Naive thymus-derived CD8-positive, alpha-beta T cell (primary cell): ENCODE data around the gene SCN8A. TPM values are rescaled to one million over a fixed set of nuclear protein-coding genes. Genes with fewer than 3 reads are reported as not detected.

Source experiments
- ATAC-seq, 2 donors: fragments of 150-1000 bp; cut with Tn5 transposase in 1 of 2; sonication (Bioruptor Pico), chemical (Tn5 transposase) in 1 of 2; 1 replicate in 1 of 2; 2 replicates in 1 of 2; pipeline ENCODE4 v1.10.0; 2021; ENCODE audit warnings: mild to moderate bottlenecking in 2 of 2, moderate library complexity in 2 of 2
- POLR2A ChIA-PET: fragments of 350-600 bp; sonication (Branson Sonifier 250); formaldehyde crosslinking; loops from one replicate; lab custom pipeline; 2021; ENCODE audit warnings: antibody characterized with exemption; lab: Charles Lee
- DNase-seq, 10 donors: peaks; one replicate each; pipeline versions ENCODE4 v3.0.0 to v3.0.0-alpha.2; 2020 to 2022
- H3K27ac Mint-ChIP-seq, 10 donors: one replicate each; pipeline ENCODE4 v1.8.0; 2020 to 2022; ENCODE audit warnings: mild to moderate bottlenecking in 10 of 10, mixed read lengths in 10 of 10, moderate library complexity in 4 of 10, inconsistent platforms in 1 of 10
- H3K27me3 Mint-ChIP-seq, 5 donors: one replicate each; pipeline ENCODE4 v1.8.0; 2021 to 2022; ENCODE audit warnings: mixed read lengths in 5 of 5
- H3K36me3 Mint-ChIP-seq, 3 donors: one replicate each; pipeline ENCODE4 v1.8.0; 2020 to 2022; ENCODE audit warnings: mixed read lengths in 3 of 3, mild to moderate bottlenecking in 2 of 3, inconsistent platforms in 1 of 3
- H3K4me1 Mint-ChIP-seq, 4 donors: one replicate each; pipeline ENCODE4 v1.8.0; 2021 to 2022; ENCODE audit warnings: mixed read lengths in 4 of 4
- H3K4me3 Mint-ChIP-seq, 10 donors: one replicate each; pipeline ENCODE4 v1.8.0; 2020 to 2022; ENCODE audit warnings: mild to moderate bottlenecking in 10 of 10, mixed read lengths in 10 of 10, moderate library complexity in 6 of 10, inconsistent platforms in 1 of 10
- H3K9me3 Mint-ChIP-seq, 9 donors: one replicate each; pipeline ENCODE4 v1.8.0; 2020 to 2022; ENCODE audit warnings: mixed read lengths in 9 of 9, mild to moderate bottlenecking in 3 of 9, inconsistent platforms in 1 of 9, moderate library complexity in 1 of 9
- polyA plus RNA-seq, 3 donors: library from polyadenylated mRNA; unstranded; fragments of 300-500 nt; fragmentation: Illumina TruSeq; gene quantifications; one replicate each; pipeline ENCODE4 v1.2.3, GENCODE V29; 2021
- total RNA-seq, 8 experiments: library from RNA in 2 of 8; stranded (reverse) in 2 of 8; gene quantifications; one replicate each; pipeline ENCODE4 v1.2.3 and lab custom pipeline; 2021 to 2026

SCN8A gene
- total and polyA plus RNA-seq, 5 experiments from 2014 or later: 0.07 to 1.8 (median 0.42) TPM

GRCh38 chr12:51744957-51745356 lies 153.9 kb downstream of the SCN8A start:
- Mint-ChIP-seq H3K9me3 (peaks cover 6 to 33% (median 24%) of the 10 kb centered on the region in 9 donors), H3K27ac (no peak overlapping the region), H3K4me1 (peaks cover 0 to 5% (median 1%) of the 10 kb centered on the region in 4 donors), H3K4me3 (no peak overlapping the region), H3K36me3 (peaks cover 2 to 27% (median 10%) of the 10 kb centered on the region in 3 donors), H3K27me3 (peaks cover 1 to 20% (median 17%) of the 10 kb centered on the region in 5 donors)
- POLR2A ChIA-PET: no interaction called here
- no peak for DNase-seq
- no peak for ATAC-seq

GRCh38 chr12:51746416-51746815 lies 155.4 kb downstream of the SCN8A start:
- H3K9me3 Mint-ChIP-seq: peaks cover 4 to 19% (median 14%) of the 10 kb centered on the region in 9 donors
- no peak overlapping the region for H3K4me3 Mint-ChIP-seq
- POLR2A ChIA-PET: no interaction called here
- H3K27me3 Mint-ChIP-seq: peaks cover 3 to 20% (median 13%) of the 10 kb centered on the region in 5 donors
- H3K27ac Mint-ChIP-seq: no peak overlapping the region
- H3K4me1 Mint-ChIP-seq: peaks cover 0 to 5% (median 1%) of the 10 kb centered on the region in 4 donors
- H3K36me3 Mint-ChIP-seq: peaks cover 2 to 16% (median 10%) of the 10 kb centered on the region in 3 donors
- no peak for DNase-seq
- no peak for ATAC-seq

DNA sequence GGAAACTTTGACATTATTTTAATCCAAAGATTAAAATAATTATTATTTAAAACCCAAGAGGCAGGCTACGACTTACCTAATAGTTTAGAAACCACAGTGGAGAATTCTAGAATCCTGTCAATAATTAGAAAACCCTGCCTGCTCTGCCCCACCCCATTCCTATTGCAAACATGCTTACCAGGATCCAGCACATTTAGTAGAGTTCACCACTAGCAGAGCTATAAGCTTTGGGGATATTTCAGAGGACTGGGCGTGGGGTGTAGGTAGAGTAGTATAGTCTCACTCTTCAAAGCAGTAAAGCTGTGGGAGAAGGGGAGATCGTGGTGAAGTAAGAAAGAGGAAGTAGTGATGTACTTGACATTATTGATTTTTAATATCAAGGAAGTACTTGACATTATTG lies 157.2 kb downstream of the SCN8A start:
- DNase-seq: no peak
- peaks cover 0 to 12% (median 3%) of the 10 kb centered on the region in 5 donors for H3K27me3 Mint-ChIP-seq
- POLR2A ChIA-PET: no interaction called here

DNA sequence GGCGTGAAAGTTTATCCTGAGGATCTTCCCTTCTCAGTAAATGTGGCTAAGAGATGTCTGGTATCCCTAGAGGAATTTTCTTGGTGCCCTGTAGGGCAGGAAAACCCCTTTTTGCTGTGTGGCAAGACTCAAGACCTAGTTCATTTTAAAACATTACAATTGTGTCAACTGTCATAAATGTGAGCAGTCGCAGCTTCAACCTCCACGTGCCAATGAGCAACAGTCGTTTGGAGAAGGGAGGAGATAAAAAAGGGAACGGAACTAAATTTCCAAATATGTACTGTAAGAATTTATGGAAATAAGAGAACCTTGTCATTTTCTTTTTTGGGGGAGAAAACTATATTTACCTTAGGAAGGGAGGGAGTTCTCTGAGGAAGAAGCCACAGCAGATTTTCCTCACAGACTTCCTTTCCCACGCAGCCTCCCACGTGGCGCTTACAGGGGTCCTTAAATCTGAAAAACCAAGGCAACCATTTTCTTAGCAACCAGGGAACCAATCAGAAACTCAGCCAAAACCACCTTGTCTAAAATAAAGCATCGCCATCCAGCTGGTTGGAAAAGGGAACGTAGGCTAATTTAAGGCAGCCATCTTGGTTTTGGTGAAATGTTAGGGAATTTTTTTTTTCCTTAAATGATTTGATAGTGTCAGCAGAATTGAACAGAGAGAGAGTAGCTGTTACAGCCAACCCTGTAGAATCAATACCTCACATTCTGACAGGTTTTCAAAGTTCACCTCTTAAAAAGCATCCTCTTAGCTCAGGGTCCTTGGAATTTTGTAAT lies 158.4 kb downstream of the SCN8A start:
- Mint-ChIP-seq H3K4me3 (no peak overlapping the region), H3K9me3 (peaks cover 0 to 2% (median 0%) of the 10 kb centered on the region in 9 donors), H3K36me3 (no peaks in the 10 kb centered on the region), H3K4me1 (peaks cover 0 to 2% (median 0%) of the 10 kb centered on the region in 4 donors), H3K27me3 (peaks cover 0 to 10% (median 3%) of the 10 kb centered on the region in 5 donors), H3K27ac (no peak overlapping the region)
- DNase-seq (no peak), ATAC-seq (no peak)
- POLR2A ChIA-PET: no interaction called here

More for the DNA sequence above, 157.2 kb downstream of the SCN8A start:
- Mint-ChIP-seq H3K36me3 (peaks cover 0 to 1% (median 0%) of the 10 kb centered on the region in 3 donors), H3K27ac (no peak overlapping the region), H3K4me1 (peaks cover 0 to 5% (median 1%) of the 10 kb centered on the region in 4 donors), H3K4me3 (no peak overlapping the region), H3K9me3 (peaks cover 0 to 2% (median 0%) of the 10 kb centered on the region in 9 donors)
- ATAC-seq: no peak

DNA sequence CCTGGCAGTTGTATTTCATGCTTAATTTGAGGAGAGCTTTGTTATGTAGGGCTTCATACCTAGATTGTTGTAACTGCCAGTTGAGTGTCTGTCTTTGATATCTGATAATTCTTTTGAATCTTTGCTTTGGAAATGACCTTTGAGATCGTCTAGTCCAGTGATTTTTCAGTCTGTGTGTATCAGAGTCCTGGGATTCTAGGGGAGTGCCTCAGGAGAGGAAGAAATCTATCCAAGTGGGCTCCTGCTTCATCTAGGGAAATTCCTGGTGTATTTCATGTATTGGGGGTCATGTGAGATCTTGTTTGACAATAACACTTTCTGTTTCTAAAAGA lies 158.9 kb downstream of the SCN8A start:
- ATAC-seq (no peak), DNase-seq (no peak)
- peaks cover 0 to 10% (median 3%) of the 10 kb centered on the region in 5 donors for H3K27me3 Mint-ChIP-seq
- H3K36me3 Mint-ChIP-seq: no peaks in the 10 kb centered on the region
- POLR2A ChIA-PET: no interaction called here
- no peak overlapping the region for H3K27ac Mint-ChIP-seq
- H3K4me3 Mint-ChIP-seq: no peak overlapping the region
- no peaks in the 10 kb centered on the region for H3K4me1 Mint-ChIP-seq
- no peaks in the 10 kb centered on the region for H3K9me3 Mint-ChIP-seq

DNA sequence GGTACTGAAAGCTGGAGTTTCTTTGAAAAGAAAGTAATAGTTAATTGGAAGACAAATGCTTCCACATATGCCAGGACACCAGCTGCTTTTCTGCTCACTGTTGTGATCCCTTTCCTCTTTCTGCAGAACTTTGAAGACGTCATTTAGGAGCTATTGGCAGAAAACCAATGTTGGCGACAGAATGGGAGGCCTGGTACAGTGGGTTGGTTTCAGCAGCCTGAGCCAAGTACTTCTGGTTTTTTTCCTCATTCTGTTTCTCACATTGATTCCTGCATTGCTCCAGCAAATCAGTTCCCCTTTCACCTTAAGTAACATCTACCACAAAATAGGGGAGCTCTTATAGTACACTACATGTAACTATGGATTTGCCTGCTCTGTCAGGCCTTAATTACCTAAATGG lies 160.6 kb downstream of the SCN8A start:
- Mint-ChIP-seq H3K9me3 (no peaks in the 10 kb centered on the region), H3K27ac (no peak overlapping the region), H3K36me3 (peaks cover 0 to 1% (median 0%) of the 10 kb centered on the region in 3 donors), H3K4me3 (no peak overlapping the region), H3K27me3 (peaks cover 1 to 16% (median 6%) of the 10 kb centered on the region in 5 donors), H3K4me1 (no peaks in the 10 kb centered on the region)
- ATAC-seq: no peak
- POLR2A ChIA-PET: no interaction called here
- no peak for DNase-seq

DNA sequence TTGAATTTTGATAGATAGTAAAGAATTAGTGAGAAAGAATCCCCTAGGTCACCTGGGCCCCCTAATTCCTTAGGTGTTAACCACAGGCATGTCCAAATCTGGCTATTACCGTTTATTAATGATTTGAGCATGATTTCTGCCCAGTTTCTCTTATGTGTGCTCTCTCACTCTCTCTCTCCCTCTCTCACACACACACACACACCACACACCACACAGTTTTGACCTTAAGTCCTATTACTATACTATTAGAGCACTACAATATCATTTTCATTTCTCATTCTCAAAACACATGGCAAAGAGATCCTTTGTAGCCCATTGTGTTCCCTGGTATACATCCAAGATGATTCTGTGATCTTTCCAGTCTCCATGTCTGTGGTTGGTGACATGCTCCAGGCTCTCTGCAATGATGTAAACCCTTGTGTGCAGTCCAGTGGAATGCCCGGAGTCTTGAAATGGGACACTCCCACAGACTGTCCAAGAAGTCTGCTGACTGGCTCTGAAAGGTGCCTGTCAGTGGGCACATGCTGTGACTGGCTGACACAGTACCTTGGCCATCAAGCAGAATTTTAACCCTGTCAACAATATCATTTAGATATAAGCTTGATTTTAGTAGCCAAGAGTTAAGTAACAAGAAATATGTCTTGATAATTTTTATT lies 161.3 kb downstream of the SCN8A start:
- no peak for ATAC-seq
- H3K36me3 Mint-ChIP-seq: peaks cover 0 to 1% (median 0%) of the 10 kb centered on the region in 3 donors
- H3K27me3 Mint-ChIP-seq: peaks cover 4 to 16% (median 6%) of the 10 kb centered on the region in 5 donors
- no peaks in the 10 kb centered on the region for H3K4me1 Mint-ChIP-seq
- no peak for DNase-seq
- POLR2A ChIA-PET: no interaction called here
- no peak overlapping the region for H3K4me3 Mint-ChIP-seq
- H3K9me3 Mint-ChIP-seq: no peaks in the 10 kb centered on the region
- H3K27ac Mint-ChIP-seq: peak overlapping the region in 1 of 10 donors; percentile 36

DNA sequence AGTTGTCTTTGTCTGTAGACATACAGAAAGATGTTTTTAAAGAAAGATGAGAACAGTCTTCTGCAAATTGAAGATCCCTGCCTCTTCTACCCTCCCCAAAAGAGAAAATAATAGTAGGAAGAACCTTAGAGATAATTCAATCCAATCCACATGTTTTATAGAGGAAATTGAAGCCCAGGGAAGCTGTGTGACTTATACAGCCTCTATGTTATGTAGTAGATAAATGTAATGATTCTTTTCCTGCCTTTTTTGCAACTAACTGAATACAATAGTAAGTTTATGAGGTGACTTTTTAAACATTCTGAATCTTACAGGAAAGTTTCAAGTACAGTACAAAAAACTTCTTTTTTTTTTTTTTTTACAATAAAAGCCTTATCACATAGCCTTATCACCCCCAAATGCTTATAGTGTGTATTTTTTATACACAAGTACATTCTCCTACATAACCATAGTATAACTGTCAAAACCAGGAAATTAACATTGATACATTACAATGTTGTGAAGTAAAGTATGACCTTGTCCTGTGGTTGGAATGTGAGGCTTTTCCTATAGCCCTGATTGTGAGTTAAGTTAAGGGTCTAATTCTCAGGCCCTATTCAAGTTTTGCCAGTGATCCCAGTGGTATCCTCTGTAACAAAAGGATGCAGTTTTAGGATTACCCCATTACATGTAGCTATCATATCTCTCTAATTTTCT lies 163.1 kb downstream of the SCN8A start:
- POLR2A ChIA-PET: no interaction called here

DNA sequence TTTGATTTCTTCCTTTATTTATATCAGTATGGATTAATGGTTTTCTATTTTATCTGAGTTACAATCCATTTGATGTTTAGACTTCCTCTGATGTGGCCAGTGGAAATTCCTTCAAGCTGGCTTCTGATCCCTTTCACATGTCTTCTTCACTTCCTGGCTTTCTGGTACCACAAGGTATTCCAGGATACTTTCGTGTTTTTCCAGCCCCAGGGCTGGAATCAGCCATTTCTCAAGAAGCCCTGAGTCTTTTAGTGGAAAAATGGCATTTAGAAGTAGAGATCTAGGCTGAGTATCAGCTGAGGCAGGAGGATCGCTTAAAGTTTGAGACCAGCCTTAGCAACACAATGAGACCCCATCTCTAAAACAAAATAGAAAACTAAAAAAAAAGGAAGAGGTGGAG lies 164.2 kb downstream of the SCN8A start:
- H3K36me3 Mint-ChIP-seq: peaks cover 0 to 1% (median 0%) of the 10 kb centered on the region in 3 donors
- peaks cover 1 to 12% (median 4%) of the 10 kb centered on the region in 5 donors for H3K27me3 Mint-ChIP-seq
- H3K27ac Mint-ChIP-seq: peak overlapping the region in 1 of 10 donors; percentile 15
- no peaks in the 10 kb centered on the region for H3K9me3 Mint-ChIP-seq
- no peaks in the 10 kb centered on the region for H3K4me1 Mint-ChIP-seq
- no peak for ATAC-seq
- no peak overlapping the region for H3K4me3 Mint-ChIP-seq
- POLR2A ChIA-PET: no interaction called here
- DNase-seq: no peak

More for the DNA sequence above, 163.1 kb downstream of the SCN8A start:
- peaks cover 0 to 1% (median 0%) of the 10 kb centered on the region in 3 donors for H3K36me3 Mint-ChIP-seq
- ATAC-seq (no peak), DNase-seq (no peak)
- peaks cover 4 to 16% (median 6%) of the 10 kb centered on the region in 5 donors for H3K27me3 Mint-ChIP-seq
- no peaks in the 10 kb centered on the region for H3K4me1 Mint-ChIP-seq
- no peak overlapping the region for H3K27ac Mint-ChIP-seq
- no peaks in the 10 kb centered on the region for H3K9me3 Mint-ChIP-seq
- H3K4me3 Mint-ChIP-seq: no peak overlapping the region

DNA sequence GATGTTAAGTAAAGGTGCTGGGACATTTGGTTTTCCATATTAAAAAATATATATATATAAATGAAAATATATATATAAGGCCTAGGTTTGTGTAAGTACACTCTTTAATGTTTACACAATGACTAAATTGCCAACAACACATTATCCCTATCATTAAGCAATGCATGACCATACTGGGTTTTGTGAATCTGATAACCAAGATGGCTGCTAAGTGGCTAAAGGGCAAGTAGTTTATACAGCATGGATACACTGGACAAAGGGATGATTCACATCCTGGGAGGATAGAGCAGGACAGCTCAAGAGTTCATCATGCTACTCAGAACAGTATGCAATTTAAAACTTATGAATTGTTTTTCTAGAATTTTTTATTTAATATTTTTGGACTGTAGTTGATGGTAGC lies 168.1 kb downstream of the SCN8A start:
- Mint-ChIP-seq H3K27me3 (peaks cover 0 to 12% (median 6%) of the 10 kb centered on the region in 5 donors), H3K4me3 (no peak overlapping the region), H3K27ac (no peak overlapping the region), H3K9me3 (no peaks in the 10 kb centered on the region), H3K4me1 (no peaks in the 10 kb centered on the region), H3K36me3 (peaks cover 0 to 1% (median 0%) of the 10 kb centered on the region in 3 donors)
- POLR2A ChIA-PET: no interaction called here
- no peak for ATAC-seq
- DNase-seq: no peak

DNA sequence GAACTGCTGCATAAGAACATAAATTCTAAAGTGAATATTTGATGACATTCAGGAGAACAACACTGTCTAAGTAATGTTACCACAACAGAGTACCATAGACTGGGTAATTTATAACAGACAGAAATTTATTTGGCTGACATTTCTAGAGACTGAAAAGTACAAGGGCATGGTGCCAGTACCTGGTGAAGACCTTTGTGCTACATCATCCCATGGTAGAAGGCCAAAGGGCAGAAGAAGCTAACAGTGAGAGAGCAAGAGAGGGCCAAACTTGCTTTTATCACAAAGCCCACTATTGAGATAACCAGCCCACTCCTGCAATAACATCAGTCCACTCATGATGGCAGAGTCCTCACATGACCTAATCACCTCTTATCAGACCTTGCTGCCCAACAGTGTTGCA lies 168.7 kb downstream of the SCN8A start:
- DNase-seq: no peak
- Mint-ChIP-seq H3K9me3 (no peaks in the 10 kb centered on the region), H3K27me3 (peaks cover 0 to 12% (median 6%) of the 10 kb centered on the region in 5 donors), H3K4me1 (no peaks in the 10 kb centered on the region), H3K4me3 (no peak overlapping the region), H3K27ac (no peak overlapping the region), H3K36me3 (peaks cover 0 to 1% (median 0%) of the 10 kb centered on the region in 3 donors)
- no peak for ATAC-seq
- POLR2A ChIA-PET: no interaction called here

DNA sequence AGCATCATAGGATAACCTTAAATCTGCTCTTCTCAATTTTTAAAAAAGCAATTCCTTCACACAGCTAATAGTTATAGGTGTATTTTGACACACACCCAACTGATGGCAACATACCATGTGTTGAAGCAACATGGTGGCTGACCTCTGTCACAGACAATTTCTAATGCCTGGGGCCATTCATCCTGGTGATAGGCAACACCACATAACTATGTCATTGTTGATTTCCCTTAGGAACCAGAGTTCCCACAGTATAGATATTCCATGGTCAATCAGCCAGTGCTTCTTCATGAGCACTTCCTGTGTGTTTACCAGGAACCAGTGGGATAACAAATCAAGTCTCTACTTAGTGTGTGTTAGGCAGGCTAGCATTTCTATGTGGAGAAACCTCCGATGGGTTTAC lies 169.2 kb downstream of the SCN8A start:
- H3K9me3 Mint-ChIP-seq: no peaks in the 10 kb centered on the region
- peaks cover 0 to 1% (median 0%) of the 10 kb centered on the region in 3 donors for H3K36me3 Mint-ChIP-seq
- H3K4me3 Mint-ChIP-seq: no peak overlapping the region
- ATAC-seq (no peak), DNase-seq (no peak)
- H3K27me3 Mint-ChIP-seq: peaks cover 0 to 12% (median 6%) of the 10 kb centered on the region in 5 donors
- POLR2A ChIA-PET: no interaction called here
- H3K4me1 Mint-ChIP-seq: no peaks in the 10 kb centered on the region
- no peak overlapping the region for H3K27ac Mint-ChIP-seq
